Endothelial cell (in vitro differentiated cells): ENCODE results near the gene TMPRSS13. TPM values are rescaled to one million over a fixed set of nuclear protein-coding genes. Genes with fewer than 3 reads are reported as not detected.

Experiments
- DNase-seq: peaks from one replicate; pipeline ENCODE4 v3.0.0; 2021; ENCODE audit warnings: low spot score
- H3K27ac Mint-ChIP-seq: one replicate; pipeline ENCODE4 v1.8.0; 2021; ENCODE audit warnings: mixed read lengths, inconsistent platforms; ENCODE audit not compliant: unreplicated experiment
- H3K27me3 Mint-ChIP-seq: one replicate; pipeline ENCODE4 v1.8.0; 2021; ENCODE audit warnings: mild to moderate bottlenecking, moderate library complexity, mixed read lengths, inconsistent platforms; ENCODE audit not compliant: unreplicated experiment
- H3K36me3 Mint-ChIP-seq: one replicate; pipeline ENCODE4 v1.8.0; 2021; ENCODE audit warnings: mild to moderate bottlenecking, low read depth, mixed read lengths, inconsistent platforms; ENCODE audit not compliant: unreplicated experiment
- H3K4me1 Mint-ChIP-seq: one replicate; pipeline ENCODE4 v1.8.0; 2021; ENCODE audit warnings: mild to moderate bottlenecking, mixed read lengths, inconsistent platforms; ENCODE audit not compliant: unreplicated experiment
- H3K4me3 Mint-ChIP-seq: one replicate; pipeline ENCODE4 v1.8.0; 2021; ENCODE audit warnings: mild to moderate bottlenecking, mixed read lengths, inconsistent platforms; ENCODE audit not compliant: unreplicated experiment
- H3K9me3 Mint-ChIP-seq: one replicate; pipeline ENCODE4 v1.8.0; 2021; ENCODE audit warnings: mixed read lengths, inconsistent platforms; ENCODE audit not compliant: unreplicated experiment
- total RNA-seq: library from RNA; stranded (reverse); fragmentation: NEBNext Ultra II Directional; extraction: Animal tissue kit (Norgen Biotek cat#: 25700); gene quantifications from one replicate; pipeline ENCODE4 v1.2.1, GENCODE V29; 2021; ENCODE audit not compliant: unreplicated experiment
- TF ChIP-seq, protein P1 (sequence below): fragments of 200-600 bp; sonication (generic); IDR thresholded peaks from one replicate; pipeline ENCODE4 v1.5.0; 2021; ENCODE audit warnings: antibody characterized with exemption; ENCODE audit not compliant: unreplicated experiment

The TMPRSS13 gene
- total RNA-seq, 1 donor from 2014 or later = 1.8 TPM

DNA sequence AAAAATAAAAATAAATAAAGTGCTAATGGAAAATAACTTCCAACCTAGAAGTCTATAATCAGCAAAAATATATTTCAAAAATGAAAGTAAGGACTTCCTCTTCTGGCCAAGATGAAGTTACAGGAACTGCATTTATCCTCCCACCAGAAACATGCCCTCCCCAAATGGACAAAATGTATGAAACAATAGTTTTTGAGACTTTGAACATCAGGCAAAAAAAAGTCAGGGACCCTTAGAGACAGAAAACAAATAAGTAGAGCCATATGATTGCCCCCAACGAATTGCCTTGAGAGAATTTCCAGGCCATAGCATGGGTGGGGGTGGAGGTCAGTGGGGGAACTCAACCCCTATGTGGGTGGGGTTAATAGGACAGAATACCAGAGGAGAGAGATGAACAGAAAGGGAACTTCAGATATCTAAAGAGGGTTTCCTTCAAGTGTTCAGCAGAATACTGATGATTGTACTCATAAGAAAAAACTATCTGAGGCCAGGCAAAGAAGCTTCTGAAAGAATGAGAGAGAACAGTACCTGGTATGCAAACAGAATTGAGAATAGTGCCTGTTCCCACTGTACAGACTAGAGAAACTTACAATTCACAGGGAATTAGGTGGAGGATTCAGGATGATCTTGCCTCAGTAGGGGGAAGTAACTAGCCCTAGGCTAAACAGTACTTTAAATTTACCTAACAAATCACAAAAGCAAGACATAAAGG is 30.4 kb upstream of the TMPRSS13 start:
- Mint-ChIP-seq H3K9me3 (no peaks in the 10 kb centered on the region), H3K36me3 (no peaks in the 10 kb centered on the region), H3K27me3 (peaks cover 2% of the 10 kb centered on the region), H3K4me1 (peaks cover 2% of the 10 kb centered on the region), H3K4me3 (no peak overlapping the region), H3K27ac (no peak overlapping the region)
- TF ChIP-seq, protein P1, sequence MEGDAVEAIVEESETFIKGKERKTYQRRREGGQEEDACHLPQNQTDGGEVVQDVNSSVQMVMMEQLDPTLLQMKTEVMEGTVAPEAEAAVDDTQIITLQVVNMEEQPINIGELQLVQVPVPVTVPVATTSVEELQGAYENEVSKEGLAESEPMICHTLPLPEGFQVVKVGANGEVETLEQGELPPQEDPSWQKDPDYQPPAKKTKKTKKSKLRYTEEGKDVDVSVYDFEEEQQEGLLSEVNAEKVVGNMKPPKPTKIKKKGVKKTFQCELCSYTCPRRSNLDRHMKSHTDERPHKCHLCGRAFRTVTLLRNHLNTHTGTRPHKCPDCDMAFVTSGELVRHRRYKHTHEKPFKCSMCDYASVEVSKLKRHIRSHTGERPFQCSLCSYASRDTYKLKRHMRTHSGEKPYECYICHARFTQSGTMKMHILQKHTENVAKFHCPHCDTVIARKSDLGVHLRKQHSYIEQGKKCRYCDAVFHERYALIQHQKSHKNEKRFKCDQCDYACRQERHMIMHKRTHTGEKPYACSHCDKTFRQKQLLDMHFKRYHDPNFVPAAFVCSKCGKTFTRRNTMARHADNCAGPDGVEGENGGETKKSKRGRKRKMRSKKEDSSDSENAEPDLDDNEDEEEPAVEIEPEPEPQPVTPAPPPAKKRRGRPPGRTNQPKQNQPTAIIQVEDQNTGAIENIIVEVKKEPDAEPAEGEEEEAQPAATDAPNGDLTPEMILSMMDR = no peak
- DNase-seq = no peak

DNA sequence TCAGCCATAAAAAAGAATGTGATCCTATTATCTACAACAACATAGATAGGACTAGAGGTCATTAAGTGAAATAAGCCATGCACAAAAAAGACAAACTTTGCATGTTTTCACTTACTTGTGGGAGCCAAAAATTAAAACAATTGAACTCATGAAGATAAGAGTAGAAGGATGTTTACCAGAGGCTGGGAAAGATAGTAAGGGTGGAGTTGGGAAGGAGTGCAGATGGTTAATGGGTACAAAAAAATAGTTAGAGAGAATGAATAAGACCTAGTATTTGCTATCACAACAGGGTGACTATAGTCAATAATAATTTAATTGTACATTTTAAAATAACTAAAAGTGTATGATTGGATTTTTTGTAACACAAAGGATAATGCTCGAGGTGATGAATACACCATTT is 29.7 kb upstream of the TMPRSS13 start:
- no peak for DNase-seq
- H3K9me3 Mint-ChIP-seq = no peaks in the 10 kb centered on the region
- no peak overlapping the region for H3K27ac Mint-ChIP-seq
- H3K36me3 Mint-ChIP-seq = no peaks in the 10 kb centered on the region
- peaks cover 2% of the 10 kb centered on the region for H3K27me3 Mint-ChIP-seq
- peaks cover 2% of the 10 kb centered on the region for H3K4me1 Mint-ChIP-seq
- H3K4me3 Mint-ChIP-seq = no peak overlapping the region
- TF ChIP-seq, protein P1 = no peak

DNA sequence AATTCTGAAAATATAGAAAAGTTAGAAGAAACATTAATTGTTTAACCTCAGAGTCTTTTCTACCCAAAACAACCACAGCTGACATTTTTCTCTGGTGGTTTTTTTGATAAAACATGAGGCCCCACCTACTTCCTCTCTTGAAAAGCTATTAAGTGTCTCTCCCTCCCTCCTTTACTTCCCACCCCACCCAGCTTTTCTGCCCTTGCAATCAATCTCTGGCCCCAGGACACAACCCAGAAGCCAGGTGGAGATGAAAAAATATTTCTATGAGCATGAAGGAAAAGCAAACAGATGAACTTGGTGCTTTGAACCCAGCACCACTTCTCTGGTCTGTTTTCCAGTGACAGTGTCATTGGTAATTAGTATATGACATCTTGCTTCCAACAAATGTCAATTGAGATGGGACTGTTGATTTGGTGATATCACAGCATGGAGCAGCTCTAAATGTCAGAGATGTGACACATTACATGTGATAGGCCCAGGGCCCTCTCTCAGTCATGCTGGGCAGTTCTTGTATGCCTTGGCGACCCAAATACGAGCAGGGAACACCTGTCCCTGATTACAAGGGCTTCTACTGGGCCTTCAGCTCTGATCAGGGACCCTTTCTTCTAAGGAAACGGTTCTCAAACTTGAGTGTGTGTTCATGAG is 23.9 kb upstream of the TMPRSS13 start:
- no peaks in the 10 kb centered on the region for H3K9me3 Mint-ChIP-seq
- no peak overlapping the region for H3K27ac Mint-ChIP-seq
- H3K36me3 Mint-ChIP-seq = no peaks in the 10 kb centered on the region
- H3K4me3 Mint-ChIP-seq = no peak overlapping the region
- TF ChIP-seq, protein P1 = no peak
- H3K4me1 Mint-ChIP-seq = no peaks in the 10 kb centered on the region
- peaks cover 4% of the 10 kb centered on the region for H3K27me3 Mint-ChIP-seq
- DNase-seq = no peak

DNA sequence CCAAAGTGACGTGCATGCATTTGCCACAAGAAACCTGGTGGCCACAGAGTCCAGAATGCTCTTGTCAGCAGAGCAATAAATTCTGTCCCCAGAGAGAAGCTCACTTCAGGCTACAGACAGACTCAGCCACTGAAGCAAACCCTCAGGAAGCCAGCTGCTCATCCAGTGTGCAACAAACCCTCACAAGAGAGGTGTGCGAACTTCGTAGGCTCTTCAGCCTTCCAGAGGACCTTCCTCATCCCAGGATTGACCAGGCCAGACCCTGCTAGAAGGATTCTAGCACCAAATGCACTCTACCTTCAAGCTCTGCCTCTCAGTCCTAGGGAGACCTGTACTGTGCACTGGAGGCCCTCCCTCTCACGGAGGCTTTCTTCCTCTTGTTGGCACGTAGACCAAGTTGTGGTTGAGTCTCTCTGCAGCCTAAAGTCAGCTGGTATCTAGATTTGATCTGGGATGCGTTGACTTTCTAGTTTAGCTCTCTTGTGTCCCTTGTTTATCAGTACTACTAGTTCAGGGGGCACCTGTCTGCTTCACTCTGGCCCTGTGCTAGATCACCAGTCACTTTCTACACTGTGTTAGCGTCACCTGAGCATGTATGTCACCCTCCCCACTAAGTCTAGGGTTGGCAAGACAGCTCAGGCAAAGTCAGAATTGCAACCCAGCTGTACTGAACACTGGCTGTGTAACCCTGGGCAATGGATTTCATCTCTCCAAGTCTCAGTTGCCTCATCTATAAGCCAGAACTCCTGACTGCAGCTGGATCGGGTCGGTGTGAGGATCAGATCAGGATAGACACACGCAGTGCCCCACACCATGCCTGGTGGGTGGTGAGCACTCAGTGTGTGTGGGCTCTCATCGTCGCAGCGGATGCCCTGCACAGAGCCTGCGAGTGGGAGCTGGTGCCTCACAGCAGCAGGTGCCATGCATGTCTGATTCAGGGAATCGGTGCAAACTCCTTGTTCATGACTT is 22.1 kb upstream of the TMPRSS13 start:
- Mint-ChIP-seq H3K27ac (no peak overlapping the region), H3K27me3 (peaks cover 9% of the 10 kb centered on the region), H3K36me3 (no peaks in the 10 kb centered on the region), H3K4me1 (peaks cover 9% of the 10 kb centered on the region), H3K9me3 (no peaks in the 10 kb centered on the region), H3K4me3 (no peak overlapping the region)
- TF ChIP-seq, protein P1 = no peak
- no peak for DNase-seq
